Measurements from ENCODE around the gene TRAT1. TPM values are rescaled to one million over a fixed set of nuclear protein-coding genes. Genes with fewer than 3 reads are reported as not detected.

TRAT1 gene
- not detected in 2 replicates for total RNA-seq

GRCh38 chr3:108822123-108822897 is at the start of gene TRAT1:
Gene TRAT1 (plus strand): TSS chr3:108822786. CDS start chr3:108822928, 142 bp downstream.

Other genes with a start within 250 kb of the TRAT1 start
- gene CIP2A, start 233.3 kb upstream of the TRAT1 start, total RNA-seq: 21.8 and 22.2 TPM in 2 replicates
- gene DZIP3, start 233.1 kb upstream of the TRAT1 start, total RNA-seq: 9.8 and 12.8 TPM in 2 replicates
- gene RETNLB, start 65.4 kb upstream of the TRAT1 start, total RNA-seq: not detected in 2 replicates
- gene GUCA1C, start 131.1 kb downstream of the TRAT1 start, total RNA-seq: not detected in 2 replicates

Data from myometrial cell (primary cell).